K562 treated with DMSO at 1 percent for 48 hours (cell line): ENCODE results near the gene DEFB119. TPM values are rescaled to one million over a fixed set of nuclear protein-coding genes. Genes with fewer than 3 reads are reported as not detected.

Experiments used
- total RNA-seq: library from RNA; unstranded; fragments of 300-600 nt; gene quantifications from 2 replicates; pipeline ENCODE4 v1.2.3, GENCODE V29; 2022; ENCODE audit warnings: low replicate concordance; ENCODE audit errors: extremely low read depth

The DEFB119 gene
- total RNA-seq, result not detected in 2 replicates

GRCh38 chr20:31390490-31390889 is at the start of gene DEFB119:
Gene DEFB119 (minus strand): TSS chr20:31390590. CDS start chr20:31390483, 107 bp downstream.

GRCh38 chr20:31406115-31406514 is 15.7 kb upstream of the DEFB119 start, which contains the start of gene DEFB121:
Gene DEFB121 (minus strand): TSS chr20:31406215. CDS start chr20:31406152, 63 bp downstream.

GRCh38 chr20:31368301-31368700 is 22.1 kb downstream of the DEFB119 start, which contains the start of gene DEFB118:
Gene DEFB118 (plus strand): TSS chr20:31368601. CDS start chr20:31368651, 50 bp downstream.

Other genes starting within 250 kb of the DEFB119 start
- gene DEFB115, start 132.9 kb downstream of the DEFB119 start, total RNA-seq, result not detected in 2 replicates
- gene DEFB116, start 82.0 kb downstream of the DEFB119 start, total RNA-seq, result not detected in 2 replicates
- not detected in 2 replicates for gene DEFB118, start 22.0 kb downstream of the DEFB119 start, total RNA-seq
- not detected in 2 replicates for gene DEFB121, start 15.6 kb upstream of the DEFB119 start, total RNA-seq
- not detected in 2 replicates for gene DEFB123, start 50.0 kb upstream of the DEFB119 start, total RNA-seq
- gene DEFB124, start 84.5 kb upstream of the DEFB119 start, total RNA-seq, result not detected in 2 replicates
- gene REM1, start 84.7 kb upstream of the DEFB119 start, total RNA-seq, result not detected in 2 replicates
- not detected in 2 replicates for gene HM13, start 123.9 kb upstream of the DEFB119 start, total RNA-seq
- gene ID1, start 214.7 kb upstream of the DEFB119 start, total RNA-seq, result not detected in 2 replicates
- not detected in 2 replicates for gene COX4I2, start 247.3 kb upstream of the DEFB119 start, total RNA-seq